HepG2 (cell line): ENCODE data around the gene OCSTAMP. TPM values are rescaled to one million over a fixed set of nuclear protein-coding genes. Genes with fewer than 3 reads are reported as not detected.
A peak's percentile ranks its signal among the peaks of the same experiment; 100 is the strongest.

Source experiments
- ASH2L ChIP-seq: fragments of 300-600, 200-600 bp; sonication (generic); IDR thresholded peaks from 2 replicates; pipeline ENCODE4 v1.7.0; 2017; ENCODE audit warnings: low read depth, mild to moderate bottlenecking, moderate library complexity, mixed read lengths, low read length; ENCODE audit not compliant: insufficient read length
- HDAC1 ChIP-seq: sonication (generic); formaldehyde crosslinking; IDR thresholded peaks from 2 replicates; pipeline ENCODE4 v1.5.1; 2020; ENCODE audit warnings: mild to moderate bottlenecking, missing genetic modification reagents
- HOXA7 ChIP-seq: sonication (generic); formaldehyde crosslinking; IDR thresholded peaks from 2 replicates; pipeline ENCODE4 v1.8.1; 2022; ENCODE audit warnings: mild to moderate bottlenecking, missing genetic modification reagents, moderate library complexity
- MEIS2 ChIP-seq: sonication (generic); formaldehyde crosslinking; IDR thresholded peaks from 2 replicates; pipeline ENCODE4 v1.9.0; 2021; ENCODE audit warnings: mild to moderate bottlenecking, missing genetic modification reagents
- PAF1 ChIP-seq: IDR thresholded peaks from 2 replicates; pipeline ENCODE4 v1.6.1; 2016; ENCODE audit warnings: missing genetic modification reagents, missing compliant biosample characterization
- POLR2AphosphoS5 ChIP-seq: IDR thresholded peaks from 2 replicates; pipeline ENCODE4 v1.6.1; 2012; ENCODE audit warnings: low read depth, low read length
- RAD21 ChIP-seq: fragments of 450-650 bp; formaldehyde crosslinking; IDR thresholded peaks from 2 replicates; pipeline ENCODE4 v1.5.0; 2020; ENCODE audit warnings: mild to moderate bottlenecking
- RBAK ChIP-seq: sonication (generic); formaldehyde crosslinking; IDR thresholded peaks from 2 replicates; pipeline ENCODE4 v1.5.1; 2020; ENCODE audit warnings: mild to moderate bottlenecking, missing genetic modification reagents
- RFX5 ChIP-seq: IDR thresholded peaks from 2 replicates; pipeline ENCODE4 v1.6.1; 2011; ENCODE audit warnings: low read depth, low read length, improper control_type of control experiment
- RFXAP ChIP-seq: sonication (generic); formaldehyde crosslinking; IDR thresholded peaks from 2 replicates; pipeline ENCODE4 v1.4.0; 2020; ENCODE audit warnings: missing genetic modification reagents, borderline replicate concordance
- SMC3 ChIP-seq: IDR thresholded peaks from 2 replicates; pipeline ENCODE4 v1.6.1; 2011; ENCODE audit warnings: low read length, improper control_type of control experiment
- SUZ12 ChIP-seq: fragments of 150-350 bp; IDR thresholded peaks from 2 replicates; pipeline ENCODE4 v1.6.1; 2014; ENCODE audit warnings: low read depth, low read length
- TCF7 ChIP-seq: sonication (generic); IDR thresholded peaks from 2 replicates; pipeline ENCODE4 v1.6.1; 2016; ENCODE audit warnings: antibody characterized with exemption, low read depth
- ZBTB1 ChIP-seq: sonication (generic); formaldehyde crosslinking; IDR thresholded peaks from 2 replicates; pipeline ENCODE4 v1.4.0; 2020; ENCODE audit warnings: missing genetic modification reagents, borderline replicate concordance
- ZBTB20 ChIP-seq: sonication (generic); formaldehyde crosslinking; IDR thresholded peaks from 2 replicates; pipeline ENCODE4 v1.8.1; 2023; ENCODE audit warnings: missing genetic modification reagents, low read depth, mild to moderate bottlenecking, borderline replicate concordance
- ZFAT ChIP-seq: sonication (generic); formaldehyde crosslinking; conservative IDR thresholded peaks from 2 replicates; pipeline ENCODE4 v1.8.1; 2023; ENCODE audit warnings: missing genetic modification reagents, inconsistent platforms
- ZFP36 ChIP-seq: fragments of 150-350 bp; IDR thresholded peaks from 2 replicates; pipeline ENCODE4 v1.6.1; 2018; ENCODE audit warnings: borderline replicate concordance, low read length, low read depth; ENCODE audit not compliant: partially characterized antibody
- ZNF225 ChIP-seq: sonication (generic); formaldehyde crosslinking; IDR thresholded peaks from 2 replicates; pipeline ENCODE4 v1.4.0; 2020; ENCODE audit warnings: mild to moderate bottlenecking, missing genetic modification reagents
- ZNF230 ChIP-seq: sonication (generic); formaldehyde crosslinking; IDR thresholded peaks from 2 replicates; pipeline ENCODE4 v1.4.0; 2020; ENCODE audit warnings: mild to moderate bottlenecking, missing genetic modification reagents
- ZNF276 ChIP-seq: sonication (generic); formaldehyde crosslinking; IDR thresholded peaks from 2 replicates; pipeline ENCODE4 v1.4.0; 2020; ENCODE audit warnings: mild to moderate bottlenecking, low read depth, missing genetic modification reagents
- ZNF34 ChIP-seq: sonication (generic); formaldehyde crosslinking; IDR thresholded peaks from 2 replicates; pipeline ENCODE4 v1.4.0; 2020; ENCODE audit warnings: mild to moderate bottlenecking, missing genetic modification reagents, borderline replicate concordance
- ZNF597 ChIP-seq: sonication (generic); formaldehyde crosslinking; IDR thresholded peaks from 2 replicates; pipeline ENCODE4 v1.5.0; 2020; ENCODE audit warnings: missing genetic modification reagents
- ZNF781 ChIP-seq: sonication (generic); formaldehyde crosslinking; IDR thresholded peaks from 2 replicates; pipeline ENCODE4 v1.5.1; 2020; ENCODE audit warnings: borderline replicate concordance, mild to moderate bottlenecking, missing genetic modification reagents; ENCODE audit errors: not compliant biosample characterization
- polyA plus RNA-seq, 8 experiments: library from polyadenylated mRNA; depleted of rRNA in 3 of 8; stranded (reverse) in 7 of 8; unstranded in 1 of 8; fragments of >200 nt; fragmentation: Illumina TruSeq in 4 of 8; extraction: Trizol in 4 of 8; gene quantifications; 2 replicates each; pipeline versions ENCODE4 v1.2.1 to v1.2.3, GENCODE V29; 2011 to 2016; ENCODE audit warnings: low read depth in 4 of 8, missing spikeins in 1 of 8, mixed read lengths in 1 of 8; ENCODE audit not compliant: insufficient read depth in 1 of 8
- total RNA-seq, 5 experiments: library from RNA; depleted of rRNA; stranded (reverse); fragments of >200 nt; fragmentation: Illumina TruSeq; extraction: Trizol; gene quantifications; 2 replicates each; pipeline ENCODE4 v1.2.3, GENCODE V29; 2016; ENCODE audit warnings: low read depth in 1 of 5
- TF ChIP-seq, protein P1 (sequence below): IDR thresholded peaks from 2 replicates; pipeline ENCODE4 v1.6.1; 2016; ENCODE audit warnings: low read depth, control low read depth
- TF ChIP-seq, protein P2 (sequence below): sonication (generic); formaldehyde crosslinking; IDR thresholded peaks from 2 replicates; pipeline ENCODE4 v1.5.0; 2020; ENCODE audit warnings: missing genetic modification reagents, mild to moderate bottlenecking, borderline replicate concordance

OCSTAMP gene
- total and polyA plus RNA-seq, 2 of the 13 experiments (the other 11 are each of a cell fraction or from before 2014, with no cell fraction given): not detected

GRCh38 chr20:46512943-46513844, 37.3 kb downstream of the OCSTAMP start, which contains the start of gene ZNF334 (continued):
- TF ChIP-seq, protein P1, sequence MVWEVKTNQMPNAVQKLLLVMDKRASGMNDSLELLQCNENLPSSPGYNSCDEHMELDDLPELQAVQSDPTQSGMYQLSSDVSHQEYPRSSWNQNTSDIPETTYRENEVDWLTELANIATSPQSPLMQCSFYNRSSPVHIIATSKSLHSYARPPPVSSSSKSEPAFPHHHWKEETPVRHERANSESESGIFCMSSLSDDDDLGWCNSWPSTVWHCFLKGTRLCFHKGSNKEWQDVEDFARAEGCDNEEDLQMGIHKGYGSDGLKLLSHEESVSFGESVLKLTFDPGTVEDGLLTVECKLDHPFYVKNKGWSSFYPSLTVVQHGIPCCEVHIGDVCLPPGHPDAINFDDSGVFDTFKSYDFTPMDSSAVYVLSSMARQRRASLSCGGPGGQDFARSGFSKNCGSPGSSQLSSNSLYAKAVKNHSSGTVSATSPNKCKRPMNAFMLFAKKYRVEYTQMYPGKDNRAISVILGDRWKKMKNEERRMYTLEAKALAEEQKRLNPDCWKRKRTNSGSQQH: no peak
- TF ChIP-seq ZNF276 (CRISPR knock-in tag) (no peak), ZBTB20 (CRISPR knock-in tag) (peak; percentile 49; the same call in 1 of the 2 replicates), RBAK (CRISPR knock-in tag) (no peak), RFX5 (0 out of 2 replicates have a peak, but pooled peaks have one; percentile 29), MEIS2 (CRISPR knock-in tag) (no peak), HDAC1 (CRISPR knock-in tag) (peak; percentile 66; the same call in 1 of the 2 replicates), ZNF781 (no peak), ZFAT (CRISPR knock-in tag) (no peak), TCF7 (no peak), RFXAP (CRISPR knock-in tag) (no peak), ZNF230 (CRISPR knock-in tag) (no peak), HOXA7 (no peak), SMC3 (no peak), ZBTB1 (no peak), ZNF597 (no peak), ASH2L (peak; percentile 42), PAF1 (no peak), SUZ12 (no peak), ZFP36 (no peak), POLR2AphosphoS5 (peak; percentile 83), RAD21 (CRISPR knock-in tag) (no peak; the same call in 1 of the 2 replicates), ZNF34 (no peak), ZNF225 (CRISPR knock-in tag) (no peak)
- TF ChIP-seq, protein P2, sequence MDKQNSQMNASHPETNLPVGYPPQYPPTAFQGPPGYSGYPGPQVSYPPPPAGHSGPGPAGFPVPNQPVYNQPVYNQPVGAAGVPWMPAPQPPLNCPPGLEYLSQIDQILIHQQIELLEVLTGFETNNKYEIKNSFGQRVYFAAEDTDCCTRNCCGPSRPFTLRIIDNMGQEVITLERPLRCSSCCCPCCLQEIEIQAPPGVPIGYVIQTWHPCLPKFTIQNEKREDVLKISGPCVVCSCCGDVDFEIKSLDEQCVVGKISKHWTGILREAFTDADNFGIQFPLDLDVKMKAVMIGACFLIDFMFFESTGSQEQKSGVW (CRISPR knock-in tag): no peak
